GM06990 (cell line): ENCODE results near the gene KCNQ1OT1.

Experiments used
- DNase-seq: peaks from one replicate; pipeline ENCODE4 v3.0.0-alpha.2; 2011; ENCODE audit not compliant: insufficient read length; ENCODE audit errors: extremely low read depth
- H3K27me3 ChIP-seq: replicated peaks from 2 replicates; pipeline ENCODE4 v1.6.0; 2011; ENCODE audit warnings: low read length; ENCODE audit not compliant: control insufficient read depth, insufficient read depth
- H3K36me3 ChIP-seq: 2 replicates; pipeline ENCODE4 v1.5.1; 2011; ENCODE audit warnings: low read length; ENCODE audit not compliant: control insufficient read depth, insufficient read depth
- H3K4me3 ChIP-seq: replicated peaks from 2 replicates; pipeline ENCODE4 v1.5.1; 2011; ENCODE audit warnings: low read depth, mild to moderate bottlenecking, control low read depth, low read length
- TF ChIP-seq, protein P1 (sequence below): IDR thresholded peaks from 2 replicates; pipeline ENCODE4 v1.5.1; 2011; ENCODE audit warnings: low read length, control low read depth, mild to moderate bottlenecking, inconsistent platforms; ENCODE audit not compliant: insufficient read depth, poor library complexity, severe bottlenecking

KCNQ1OT1 gene

DNA sequence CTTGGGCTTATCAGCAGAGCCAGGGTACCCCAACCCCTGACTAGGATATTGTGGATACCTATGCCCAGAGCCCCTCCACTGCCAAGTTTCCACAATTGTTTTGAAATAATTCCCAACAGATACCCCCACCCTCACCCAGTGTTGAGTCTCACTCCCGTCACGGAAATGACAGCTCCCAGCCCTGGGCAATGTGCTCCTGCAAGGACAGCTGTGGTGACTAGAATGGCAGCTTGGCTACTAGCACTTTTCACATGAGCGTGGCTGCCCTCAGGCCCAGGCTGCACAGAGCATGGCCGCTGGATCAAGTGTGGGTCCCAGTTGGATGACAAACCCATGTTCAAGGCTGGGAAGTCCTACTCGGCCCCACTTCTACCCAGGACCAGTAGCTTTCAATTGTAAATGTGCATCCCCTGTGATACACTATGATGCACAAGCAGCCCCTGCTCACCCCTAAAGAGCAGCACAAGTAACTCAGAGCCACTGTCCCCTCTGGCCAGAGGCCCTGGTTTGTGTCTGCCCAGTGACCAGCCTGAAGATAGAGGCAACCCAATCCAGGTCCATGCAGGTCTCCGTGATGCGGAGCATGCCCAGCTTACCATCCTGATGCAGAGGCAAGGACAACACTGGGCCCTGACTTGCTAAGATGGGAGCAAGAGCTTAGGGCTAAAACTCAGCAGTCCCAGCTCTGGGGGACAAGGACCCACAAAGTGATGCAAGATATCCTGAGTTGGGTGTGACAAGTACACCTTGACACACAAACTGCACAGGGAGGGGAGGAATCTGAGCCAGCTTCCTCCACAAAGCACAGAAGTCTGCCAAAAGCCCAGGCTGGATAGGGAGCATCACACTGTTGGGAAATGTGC, 13.2 kb downstream of the KCNQ1OT1 start:
- no peak for DNase-seq
- Histone ChIP-seq H3K36me3 (peaks cover under 1% of the 10 kb centered on the region), H3K27me3 (no peaks in the 10 kb centered on the region), H3K4me3 (no peak overlapping the region)
- TF ChIP-seq, protein P1, sequence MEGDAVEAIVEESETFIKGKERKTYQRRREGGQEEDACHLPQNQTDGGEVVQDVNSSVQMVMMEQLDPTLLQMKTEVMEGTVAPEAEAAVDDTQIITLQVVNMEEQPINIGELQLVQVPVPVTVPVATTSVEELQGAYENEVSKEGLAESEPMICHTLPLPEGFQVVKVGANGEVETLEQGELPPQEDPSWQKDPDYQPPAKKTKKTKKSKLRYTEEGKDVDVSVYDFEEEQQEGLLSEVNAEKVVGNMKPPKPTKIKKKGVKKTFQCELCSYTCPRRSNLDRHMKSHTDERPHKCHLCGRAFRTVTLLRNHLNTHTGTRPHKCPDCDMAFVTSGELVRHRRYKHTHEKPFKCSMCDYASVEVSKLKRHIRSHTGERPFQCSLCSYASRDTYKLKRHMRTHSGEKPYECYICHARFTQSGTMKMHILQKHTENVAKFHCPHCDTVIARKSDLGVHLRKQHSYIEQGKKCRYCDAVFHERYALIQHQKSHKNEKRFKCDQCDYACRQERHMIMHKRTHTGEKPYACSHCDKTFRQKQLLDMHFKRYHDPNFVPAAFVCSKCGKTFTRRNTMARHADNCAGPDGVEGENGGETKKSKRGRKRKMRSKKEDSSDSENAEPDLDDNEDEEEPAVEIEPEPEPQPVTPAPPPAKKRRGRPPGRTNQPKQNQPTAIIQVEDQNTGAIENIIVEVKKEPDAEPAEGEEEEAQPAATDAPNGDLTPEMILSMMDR: no peak

DNA sequence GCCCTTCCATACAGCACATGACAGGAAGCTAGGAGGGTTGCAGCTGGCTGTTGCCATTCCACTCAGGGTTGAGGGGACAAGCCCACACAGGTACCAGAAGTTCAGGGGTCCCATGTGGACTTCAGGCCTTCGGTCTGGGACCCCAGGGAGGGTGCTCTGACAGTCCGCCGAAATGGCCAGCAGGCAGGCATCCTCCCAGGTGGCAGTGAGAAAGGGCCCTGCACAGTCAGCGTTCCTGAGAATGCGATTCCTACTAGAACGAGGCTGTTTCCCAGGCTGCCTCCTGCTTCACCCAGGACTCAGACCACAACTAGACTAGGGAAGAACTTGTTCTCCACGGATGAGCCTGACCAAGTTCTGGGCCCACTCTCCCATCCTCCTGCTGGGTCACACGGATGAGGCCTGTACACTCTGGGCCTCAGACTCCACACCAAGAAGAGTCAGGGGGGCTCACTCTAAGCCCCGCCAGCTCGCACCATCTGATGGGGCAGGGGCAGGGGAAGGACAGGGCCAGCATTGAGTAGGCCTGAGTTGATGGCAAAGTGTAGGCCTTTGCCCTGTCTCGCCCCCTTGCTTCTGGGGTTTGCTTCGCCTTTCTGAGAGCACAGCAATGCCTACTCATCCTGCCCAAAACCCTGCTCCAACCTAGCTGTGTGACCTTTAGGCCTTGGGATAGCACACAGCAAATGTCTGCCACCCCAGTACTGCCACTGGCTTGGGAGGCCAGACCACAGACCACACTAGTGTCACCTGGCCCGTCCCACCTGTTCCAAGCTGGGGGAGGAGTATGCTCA, 14.0 kb downstream of the KCNQ1OT1 start:
- H3K36me3 ChIP-seq: no peaks in the 10 kb centered on the region; the same call in 1 of the 2 replicates
- TF ChIP-seq, protein P1: no peak
- H3K27me3 ChIP-seq: no peaks in the 10 kb centered on the region
- DNase-seq: no peak
- no peak overlapping the region for H3K4me3 ChIP-seq

DNA sequence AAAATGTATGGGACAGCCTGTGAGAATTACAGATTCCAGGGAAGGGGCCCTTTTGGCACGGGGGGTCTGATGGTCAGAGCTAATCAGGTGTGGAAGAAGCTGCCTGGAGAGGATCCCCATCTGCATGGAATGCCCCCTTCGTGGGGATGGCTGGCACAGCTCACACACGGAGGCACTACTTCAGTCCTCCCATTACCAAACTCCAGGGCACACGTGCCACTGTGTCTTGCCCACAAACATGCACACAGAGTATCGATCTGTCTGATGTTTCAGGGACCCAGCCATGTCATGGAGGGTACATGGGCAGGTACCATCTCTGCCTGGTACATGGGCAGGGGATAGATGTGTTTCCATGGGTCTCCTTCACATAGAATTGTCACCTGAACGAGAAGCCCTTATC, 14.7 kb downstream of the KCNQ1OT1 start:
- DNase-seq: no peak
- Histone ChIP-seq H3K36me3 (no peaks in the 10 kb centered on the region; the same call in 1 of the 2 replicates), H3K27me3 (no peaks in the 10 kb centered on the region), H3K4me3 (no peak overlapping the region)
- TF ChIP-seq, protein P1: no peak

DNA sequence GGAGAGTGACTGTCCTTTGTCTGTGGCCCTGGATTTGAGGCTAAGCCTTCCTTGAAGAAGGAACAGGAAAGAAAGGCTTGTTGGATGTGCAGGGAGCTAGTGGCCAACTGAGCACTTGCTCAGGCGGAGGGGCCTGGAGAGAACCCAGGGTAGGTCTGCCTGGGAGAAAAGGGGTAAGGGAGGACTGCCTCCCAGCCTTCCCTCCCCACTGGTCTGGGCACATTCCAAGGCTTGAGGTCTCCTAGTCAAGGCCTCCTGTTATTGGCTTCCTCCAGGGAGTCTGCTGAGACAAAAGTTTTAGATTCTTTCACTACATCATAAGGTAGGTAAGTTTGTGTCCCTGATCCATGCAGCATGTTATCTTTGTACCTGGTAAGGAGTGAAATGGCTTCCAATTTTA, 15.2 kb downstream of the KCNQ1OT1 start:
- Histone ChIP-seq H3K36me3 (no peaks in the 10 kb centered on the region; the same call in 1 of the 2 replicates), H3K4me3 (no peak overlapping the region), H3K27me3 (no peaks in the 10 kb centered on the region)
- no peak for DNase-seq
- TF ChIP-seq, protein P1: no peak

DNA sequence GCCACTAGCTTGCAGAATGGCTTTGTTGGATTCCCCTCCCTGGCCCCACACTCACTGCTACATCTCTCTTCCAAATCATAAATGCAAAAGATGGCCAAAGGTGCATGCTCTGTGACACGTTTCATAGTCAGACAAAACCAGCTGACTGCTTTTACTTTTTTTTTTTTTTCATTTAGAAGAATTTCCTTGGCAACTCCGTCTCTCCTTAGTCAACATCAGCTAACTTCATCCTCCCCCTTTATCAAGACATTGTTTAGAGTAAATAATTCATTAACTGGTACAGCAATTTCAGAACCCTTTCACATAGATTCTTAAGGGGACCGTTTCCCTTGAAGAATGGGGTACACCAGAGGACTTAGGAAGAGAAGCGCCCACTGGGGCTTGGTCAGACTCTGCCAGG, 16.0 kb downstream of the KCNQ1OT1 start:
- Histone ChIP-seq H3K36me3 (no peaks in the 10 kb centered on the region; the same call in 1 of the 2 replicates), H3K27me3 (no peaks in the 10 kb centered on the region), H3K4me3 (no peak overlapping the region)
- TF ChIP-seq, protein P1: no peak
- no peak for DNase-seq
